ENCODE results near the gene KANSL1. TPM values are rescaled to one million over a fixed set of nuclear protein-coding genes. Genes with fewer than 3 reads are reported as not detected.

KANSL1 gene
- total RNA-seq, 1 donor from 2014 or later: 122 TPM

GRCh38 chr17:46138473-46138872, 54.8 kb downstream of the KANSL1 start:
- H3K9me3 ChIP-seq: no peaks in the 10 kb centered on the region
- H3K4me1 ChIP-seq: peaks cover 89% of the 10 kb centered on the region
- no peaks in the 10 kb centered on the region for H3K27me3 ChIP-seq
- intact Hi-C loops (cut with DNase I): no loop called here
- TF ChIP-seq, protein P1, sequence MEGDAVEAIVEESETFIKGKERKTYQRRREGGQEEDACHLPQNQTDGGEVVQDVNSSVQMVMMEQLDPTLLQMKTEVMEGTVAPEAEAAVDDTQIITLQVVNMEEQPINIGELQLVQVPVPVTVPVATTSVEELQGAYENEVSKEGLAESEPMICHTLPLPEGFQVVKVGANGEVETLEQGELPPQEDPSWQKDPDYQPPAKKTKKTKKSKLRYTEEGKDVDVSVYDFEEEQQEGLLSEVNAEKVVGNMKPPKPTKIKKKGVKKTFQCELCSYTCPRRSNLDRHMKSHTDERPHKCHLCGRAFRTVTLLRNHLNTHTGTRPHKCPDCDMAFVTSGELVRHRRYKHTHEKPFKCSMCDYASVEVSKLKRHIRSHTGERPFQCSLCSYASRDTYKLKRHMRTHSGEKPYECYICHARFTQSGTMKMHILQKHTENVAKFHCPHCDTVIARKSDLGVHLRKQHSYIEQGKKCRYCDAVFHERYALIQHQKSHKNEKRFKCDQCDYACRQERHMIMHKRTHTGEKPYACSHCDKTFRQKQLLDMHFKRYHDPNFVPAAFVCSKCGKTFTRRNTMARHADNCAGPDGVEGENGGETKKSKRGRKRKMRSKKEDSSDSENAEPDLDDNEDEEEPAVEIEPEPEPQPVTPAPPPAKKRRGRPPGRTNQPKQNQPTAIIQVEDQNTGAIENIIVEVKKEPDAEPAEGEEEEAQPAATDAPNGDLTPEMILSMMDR (IDR thresholded peaks at IDR 0.05): no peak
- TF ChIP-seq POLR2AphosphoS5 (IDR thresholded peaks at IDR 0.05; ENCODE audit: insufficient read depth in 1 of 2, low read depth in 1 of 2) (no peak), POLR2A (IDR thresholded peaks at IDR 0.05) (no peak)
- DNase-seq (ENCODE audit: extremely low spot score in 2 of 2): no peak
- no peak overlapping the region for H3K4me3 ChIP-seq
- H3K36me3 ChIP-seq: no peaks in the 10 kb centered on the region
- no peak overlapping the region for H3K27ac ChIP-seq

DNA sequence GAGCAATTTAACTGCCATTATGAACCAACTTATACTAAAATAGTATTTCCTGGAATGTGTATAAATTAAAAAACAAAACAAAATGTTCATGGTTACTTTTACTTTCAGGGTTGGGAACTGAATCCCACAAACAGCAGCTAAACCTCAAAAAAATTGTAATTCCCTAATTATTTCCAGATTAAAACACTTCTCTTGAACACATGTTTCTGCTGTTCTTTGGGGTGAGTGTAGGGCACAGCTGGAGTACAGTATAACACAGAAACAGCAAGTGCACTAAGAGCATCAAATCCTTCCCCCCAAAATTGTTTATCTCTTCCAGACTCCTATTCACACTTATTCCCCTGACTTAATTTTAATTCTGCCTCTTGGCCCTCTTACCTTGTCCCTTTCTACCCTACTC, 56.4 kb downstream of the KANSL1 start:
- Histone ChIP-seq H3K4me3 (no peak overlapping the region), H3K4me1 (peaks cover 84% of the 10 kb centered on the region), H3K9me3 (no peaks in the 10 kb centered on the region), H3K36me3 (no peaks in the 10 kb centered on the region), H3K27ac (no peak overlapping the region), H3K27me3 (no peaks in the 10 kb centered on the region)
- TF ChIP-seq POLR2A (IDR thresholded peaks at IDR 0.05) (no peak), POLR2AphosphoS5 (IDR thresholded peaks at IDR 0.05; ENCODE audit: insufficient read depth in 1 of 2, low read depth in 1 of 2) (no peak)
- TF ChIP-seq, protein P1 (IDR thresholded peaks at IDR 0.05): no peak
- DNase-seq (ENCODE audit: extremely low spot score in 2 of 2): no peak
- intact Hi-C loops (cut with DNase I): no loop called here

DNA sequence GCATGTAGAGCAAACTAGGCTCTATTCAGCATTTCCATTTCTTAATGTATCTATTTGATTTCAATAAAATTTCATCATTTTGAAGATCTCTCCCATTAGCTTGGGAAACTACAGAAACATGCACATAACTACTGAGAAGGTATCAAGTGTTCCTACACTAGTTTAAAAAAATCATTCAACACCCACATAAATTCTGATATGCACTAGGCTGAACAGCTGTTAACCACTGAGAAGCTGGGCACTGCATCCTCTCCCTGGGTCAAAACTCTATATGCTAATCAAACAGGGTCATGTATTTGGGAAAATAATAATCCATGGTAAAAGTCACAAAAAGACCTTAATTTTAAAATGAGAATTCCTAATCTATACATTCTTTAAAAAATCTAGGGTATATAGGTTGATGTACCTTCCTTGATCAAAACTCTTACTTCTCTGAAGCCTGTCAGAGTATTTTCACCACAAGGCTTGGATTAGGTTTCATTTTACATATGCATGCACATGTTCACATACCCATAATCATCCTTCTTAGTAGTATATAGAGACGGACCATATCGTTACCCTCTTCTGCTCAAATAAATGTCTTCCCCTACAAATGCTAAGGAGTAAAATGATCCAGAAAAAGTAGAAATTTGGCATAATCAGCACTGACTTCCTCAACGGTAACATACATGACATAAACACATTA, 57.2 kb downstream of the KANSL1 start:
- intact Hi-C loops (cut with DNase I): no loop called here
- H3K4me3 ChIP-seq: no peak overlapping the region
- H3K27me3 ChIP-seq: no peaks in the 10 kb centered on the region
- no peaks in the 10 kb centered on the region for H3K36me3 ChIP-seq
- H3K9me3 ChIP-seq: no peaks in the 10 kb centered on the region
- TF ChIP-seq POLR2AphosphoS5 (IDR thresholded peaks at IDR 0.05; ENCODE audit: insufficient read depth in 1 of 2, low read depth in 1 of 2): no peak
- no peak for TF ChIP-seq POLR2A (IDR thresholded peaks at IDR 0.05)
- TF ChIP-seq, protein P1 (IDR thresholded peaks at IDR 0.05): no peak
- H3K4me1 ChIP-seq: peaks cover 81% of the 10 kb centered on the region
- no peak overlapping the region for H3K27ac ChIP-seq
- DNase-seq (ENCODE audit: extremely low spot score in 2 of 2): no peak

GRCh38 chr17:46135126-46135812, 58.0 kb downstream of the KANSL1 start:
- Histone ChIP-seq H3K9me3 (no peaks in the 10 kb centered on the region), H3K4me1 (peaks cover 81% of the 10 kb centered on the region), H3K27me3 (no peaks in the 10 kb centered on the region), H3K36me3 (no peaks in the 10 kb centered on the region), H3K27ac (no peak overlapping the region), H3K4me3 (no peak overlapping the region)
- no peak for DNase-seq (ENCODE audit: extremely low spot score in 2 of 2)
- TF ChIP-seq POLR2A (IDR thresholded peaks at IDR 0.05): no peak
- TF ChIP-seq POLR2AphosphoS5 (IDR thresholded peaks at IDR 0.05; ENCODE audit: insufficient read depth in 1 of 2, low read depth in 1 of 2): no peak
- TF ChIP-seq, protein P1 (IDR thresholded peaks at IDR 0.05): no peak
- intact Hi-C loops (cut with DNase I): no loop called here

GRCh38 chr17:46129302-46129701, 63.9 kb downstream of the KANSL1 start:
- Histone ChIP-seq H3K9me3 (no peaks in the 10 kb centered on the region), H3K27ac (no peak overlapping the region), H3K4me1 (peaks cover 79% of the 10 kb centered on the region), H3K27me3 (no peaks in the 10 kb centered on the region), H3K36me3 (no peaks in the 10 kb centered on the region), H3K4me3 (no peak overlapping the region)
- intact Hi-C loops (cut with DNase I): no loop called here
- DNase-seq (ENCODE audit: extremely low spot score in 2 of 2): no peak
- no peak for TF ChIP-seq POLR2AphosphoS5 (IDR thresholded peaks at IDR 0.05; ENCODE audit: insufficient read depth in 1 of 2, low read depth in 1 of 2)
- no peak for TF ChIP-seq POLR2A (IDR thresholded peaks at IDR 0.05)
- TF ChIP-seq, protein P1 (IDR thresholded peaks at IDR 0.05): no peak

All from vagina (tissue), 2 donors.